KG1 (cell line): ENCODE data around the gene TBC1D19.
A peak's percentile ranks its signal among the peaks of the same experiment; 100 is the strongest.

ENCODE experiments used
- DNase-seq: peaks from one replicate; lab custom pipeline; 2025; lab: John Stamatoyannopoulos, UW

TBC1D19 gene

DNA sequence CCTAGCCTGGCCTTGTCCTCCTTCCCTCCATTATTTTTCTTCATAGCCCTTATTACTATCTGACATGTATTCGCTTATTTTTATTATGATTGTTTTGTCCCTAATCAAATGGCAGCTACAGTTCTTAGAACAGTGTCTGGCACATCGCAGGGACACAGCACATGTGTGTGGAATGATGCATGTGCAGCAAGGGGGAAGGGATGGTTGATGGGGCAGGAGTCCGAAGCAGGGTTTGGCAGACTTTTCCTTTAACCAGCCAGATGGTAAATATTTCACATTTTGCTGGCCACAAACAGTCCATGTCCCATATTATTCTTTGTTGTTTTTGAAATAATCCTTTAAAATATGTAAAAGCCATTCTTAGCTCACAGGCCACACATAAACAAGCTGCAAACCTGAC lies 148.5 kb downstream of the TBC1D19 start:
- no peak for DNase-seq

DNA sequence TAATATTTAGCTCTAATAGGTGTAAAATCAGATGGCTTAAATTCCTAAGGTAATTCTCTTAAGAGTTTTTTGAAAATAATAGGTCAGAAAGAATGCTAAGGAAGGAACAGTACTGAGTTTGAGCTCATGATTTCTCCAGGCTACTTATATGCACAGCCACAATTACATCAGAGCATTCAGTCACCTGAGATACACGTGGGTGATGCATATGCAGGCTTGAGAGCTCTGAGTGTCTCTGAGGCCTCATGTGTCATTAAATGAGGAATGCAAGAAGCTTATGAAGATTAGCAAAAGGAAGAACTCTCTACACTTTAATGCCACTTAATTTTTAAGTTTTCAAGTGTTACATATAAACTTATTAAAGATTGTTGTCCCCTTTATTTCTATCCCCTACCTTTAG lies 152.7 kb downstream of the TBC1D19 start:
- DNase-seq: no peak

GRCh38 chr4:26737385-26737784 lies 153.5 kb downstream of the TBC1D19 start:
- DNase-seq: no peak

GRCh38 chr4:26741491-26741871 lies 157.6 kb downstream of the TBC1D19 start:
- DNase-seq: no peak

GRCh38 chr4:26746802-26747213 lies 162.9 kb downstream of the TBC1D19 start:
- DNase-seq: no peak

GRCh38 chr4:26748811-26749210 lies 164.9 kb downstream of the TBC1D19 start:
- DNase-seq: peak; percentile 43

- DNase-seq: no peak
These were observed 166.0 kb downstream of the TBC1D19 start for GRCh38 chr4:26749867-26750266.

DNA sequence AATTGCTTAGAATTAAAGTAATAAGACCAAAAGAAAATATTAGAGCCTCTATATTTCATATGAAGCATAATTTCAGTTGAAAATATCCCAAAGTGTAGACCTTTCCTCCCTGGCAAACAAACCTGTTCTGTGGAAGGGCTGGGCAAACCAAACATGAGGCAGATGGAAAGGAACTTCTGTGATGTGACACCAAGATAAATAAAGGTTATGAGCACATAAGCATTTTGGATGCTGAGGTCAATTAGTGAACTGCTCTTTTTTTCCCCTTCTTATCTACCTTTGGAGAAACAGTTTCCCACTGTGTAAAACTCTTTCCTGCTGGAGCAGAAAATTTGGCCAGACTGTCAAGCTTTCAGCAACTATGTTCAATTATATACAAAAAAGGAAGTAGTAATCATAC lies 167.1 kb downstream of the TBC1D19 start:
- DNase-seq: no peak

DNA sequence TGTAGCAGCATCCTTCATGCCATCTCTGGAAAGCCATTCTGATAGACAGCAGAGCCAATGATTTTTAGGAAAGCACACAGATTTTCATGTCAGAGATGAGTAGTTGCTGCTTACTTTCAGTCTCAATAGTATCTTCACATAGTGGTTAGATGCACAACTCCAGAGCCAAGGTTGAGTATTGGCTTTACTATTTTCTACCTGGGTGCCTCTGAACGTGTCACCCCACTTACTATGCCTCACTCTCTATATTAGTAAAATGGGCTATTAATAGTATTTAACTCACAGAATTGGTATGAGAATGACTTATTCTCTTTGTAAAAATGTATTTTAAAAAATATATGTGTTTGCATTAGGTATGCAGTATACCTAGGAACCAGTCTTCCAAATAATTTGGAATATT lies 168.0 kb downstream of the TBC1D19 start:
- no peak for DNase-seq

DNA sequence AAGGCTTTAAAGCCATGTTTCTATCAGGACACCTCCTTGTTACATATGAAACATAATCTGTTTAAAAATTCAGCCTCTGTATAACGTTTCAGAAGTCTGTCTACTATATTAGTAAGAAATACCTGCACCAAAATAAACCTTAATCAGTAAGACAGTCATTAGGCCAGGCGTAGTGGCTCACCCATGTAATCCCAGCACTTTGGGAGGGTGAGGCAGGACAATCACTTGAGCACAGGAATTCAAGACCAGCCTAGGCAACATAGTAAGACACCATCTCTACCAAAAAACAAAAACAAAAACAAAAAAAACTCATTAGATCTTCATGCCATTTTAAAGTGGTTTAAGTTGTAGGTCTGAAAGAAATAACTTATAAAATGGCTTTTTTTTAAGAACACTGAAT lies 169.3 kb downstream of the TBC1D19 start:
- DNase-seq: no peak

- DNase-seq: no peak
These were observed 169.7 kb downstream of the TBC1D19 start for GRCh38 chr4:26753617-26754016.

DNA sequence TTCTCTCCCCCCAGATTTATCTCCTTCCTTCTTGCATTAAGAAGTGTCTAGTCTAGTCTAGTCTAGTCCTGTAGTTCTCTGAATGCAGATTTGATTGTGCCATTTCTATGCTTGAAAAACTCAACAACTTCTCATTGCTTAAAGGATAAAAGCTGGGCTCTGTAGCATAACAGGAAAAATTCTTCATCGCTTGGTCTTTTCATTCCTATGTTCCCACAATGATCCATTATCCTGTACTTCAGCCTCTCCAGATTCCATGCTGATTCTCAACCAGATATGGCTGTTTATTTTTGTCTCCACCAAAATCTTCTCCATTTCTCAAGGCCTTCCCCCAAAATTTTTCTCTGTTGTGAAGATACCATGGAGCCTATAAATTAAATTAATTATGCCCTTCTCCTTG lies 173.9 kb downstream of the TBC1D19 start:
- DNase-seq: no peak

DNA sequence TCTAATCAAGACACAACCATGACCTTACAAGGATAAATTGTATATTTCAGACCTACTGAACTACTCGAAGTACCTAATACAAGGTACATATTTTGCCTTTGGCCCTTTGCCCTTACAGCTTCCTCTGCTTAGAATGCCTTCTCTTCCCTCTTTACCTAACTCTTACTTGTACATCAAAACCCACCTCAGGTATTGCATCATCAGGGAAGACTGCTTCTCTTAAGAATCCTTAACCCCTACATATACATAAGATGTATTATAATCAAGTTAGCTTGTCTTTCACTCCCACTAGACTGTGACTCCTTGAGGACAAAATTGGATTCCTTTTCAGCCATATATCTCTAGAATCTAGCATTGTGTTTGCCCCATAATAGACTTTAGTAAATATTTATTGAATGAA lies 175.0 kb downstream of the TBC1D19 start:
- no peak for DNase-seq

- no peak for DNase-seq
These were observed 178.8 kb downstream of the TBC1D19 start for GRCh38 chr4:26762650-26763049.

DNA sequence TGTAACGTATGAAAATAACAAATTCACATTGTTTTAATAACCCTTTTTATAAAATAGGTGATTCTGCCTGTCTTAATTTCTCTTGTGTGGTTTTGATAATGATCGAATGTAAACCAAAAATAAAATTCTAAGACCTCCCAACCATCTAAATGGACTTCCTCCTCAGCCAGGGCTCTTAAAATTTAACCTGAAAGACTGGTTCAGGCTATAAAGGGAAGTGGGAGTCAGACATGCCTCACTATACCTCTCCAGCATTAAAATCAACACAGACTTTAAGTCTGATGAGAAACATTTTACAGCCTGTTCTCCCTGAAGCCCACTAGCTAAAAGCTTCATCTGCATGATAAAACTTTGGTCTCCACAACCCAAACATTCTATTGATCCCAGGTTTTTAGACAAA lies 179.2 kb downstream of the TBC1D19 start:
- no peak for DNase-seq

- no peak for DNase-seq
These were observed 179.8 kb downstream of the TBC1D19 start for GRCh38 chr4:26763648-26764047.

GRCh38 chr4:26764231-26764630 lies 180.3 kb downstream of the TBC1D19 start:
- DNase-seq: no peak

DNA sequence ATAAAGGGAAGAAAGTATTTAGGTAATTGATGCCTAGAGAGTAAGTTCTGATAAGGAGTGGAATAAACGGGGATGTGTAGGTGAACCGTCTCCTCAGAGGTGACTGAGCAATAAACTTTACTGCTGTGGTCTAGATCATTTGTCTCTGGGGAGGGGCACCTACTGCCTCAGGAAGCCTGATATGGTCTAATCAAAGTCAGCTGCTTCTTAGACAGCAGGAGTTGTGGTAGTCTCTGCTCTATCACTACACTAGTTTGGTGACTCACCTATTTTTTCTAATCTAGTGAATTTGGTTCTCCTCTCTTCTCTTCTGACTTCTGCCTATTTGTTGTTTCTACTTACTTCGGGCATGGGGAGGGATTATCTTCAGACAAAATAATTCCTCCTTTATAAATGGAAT lies 181.6 kb downstream of the TBC1D19 start:
- no peak for DNase-seq

GRCh38 chr4:26766141-26766540 lies 182.3 kb downstream of the TBC1D19 start:
- no peak for DNase-seq

DNA sequence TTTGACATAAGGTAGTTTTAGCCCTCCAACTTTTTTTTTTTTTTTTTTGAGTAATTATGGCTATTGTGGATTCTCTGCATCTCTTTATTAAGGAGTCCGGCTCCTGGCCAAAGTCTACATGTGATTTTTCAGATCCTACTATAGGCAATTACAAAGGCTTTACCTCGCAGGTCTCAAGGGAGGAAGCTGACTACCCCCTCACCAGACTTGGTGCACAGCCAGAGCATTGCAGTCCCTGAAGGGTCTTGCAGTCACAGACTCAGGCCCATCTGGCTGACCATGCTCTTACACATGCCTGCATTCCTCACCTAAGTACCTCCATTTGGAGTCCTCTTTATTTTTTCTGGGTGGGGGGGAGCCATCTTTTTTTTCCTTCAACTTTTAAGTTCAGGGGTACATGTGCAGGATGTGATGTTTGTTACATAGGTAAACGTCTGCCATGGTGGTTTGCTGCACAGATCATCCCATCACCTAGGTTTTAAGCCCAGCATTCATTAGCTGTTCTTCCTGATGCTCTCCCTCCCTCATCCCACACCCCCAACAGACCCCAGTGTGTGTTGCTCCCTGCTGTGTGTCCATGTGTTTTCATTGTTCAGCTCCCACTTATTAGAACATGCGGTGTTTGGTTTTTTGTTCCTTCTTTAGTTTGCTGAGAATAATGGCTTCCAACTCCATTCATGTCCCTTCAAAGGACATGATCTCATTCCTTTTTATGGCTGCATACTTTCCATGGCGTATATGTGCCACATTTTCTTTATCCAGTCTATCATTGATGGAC lies 188.4 kb downstream of the TBC1D19 start:
- DNase-seq: no peak

DNA sequence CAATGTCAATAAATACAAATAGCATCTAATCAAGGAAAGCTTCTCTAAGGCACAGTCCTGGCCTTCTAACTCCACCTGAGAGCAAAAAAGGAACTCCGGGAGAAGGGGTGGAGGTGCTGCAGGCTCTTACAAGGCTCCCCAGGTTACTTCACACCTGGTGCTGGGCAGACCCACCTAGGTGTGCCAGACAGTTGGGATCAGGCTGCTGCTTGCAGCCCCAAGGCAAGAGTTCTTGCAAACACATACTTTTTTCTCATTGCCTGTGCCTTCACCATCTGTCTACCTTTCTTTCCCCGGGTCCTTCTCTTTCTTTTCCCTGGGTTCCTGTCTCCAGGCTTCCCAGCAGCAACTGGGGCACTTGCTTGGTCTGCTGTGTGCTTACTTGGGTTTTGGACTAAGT lies 195.3 kb downstream of the TBC1D19 start:
- no peak for DNase-seq

DNA sequence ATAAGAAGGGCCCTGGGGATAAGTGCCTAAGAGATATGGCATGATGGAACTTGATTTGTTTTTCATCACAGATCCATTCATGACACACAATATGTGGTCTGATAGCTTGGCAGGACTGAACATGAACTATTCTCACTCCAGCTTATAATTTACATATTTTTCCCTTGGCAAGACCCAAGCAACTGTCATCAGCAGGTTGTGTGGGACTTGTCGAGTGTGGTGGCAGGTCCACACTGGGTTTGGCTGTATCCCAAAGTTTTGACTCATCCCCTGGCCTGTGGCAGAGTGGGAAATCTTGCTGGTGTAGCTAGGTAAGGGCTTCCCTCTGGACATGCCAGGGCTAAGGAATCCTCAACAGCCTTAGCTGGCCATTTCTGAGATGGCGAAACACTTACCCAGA lies 195.8 kb downstream of the TBC1D19 start:
- no peak for DNase-seq

- DNase-seq: no peak
These were observed 196.7 kb downstream of the TBC1D19 start for GRCh38 chr4:26780539-26780938.

DNA sequence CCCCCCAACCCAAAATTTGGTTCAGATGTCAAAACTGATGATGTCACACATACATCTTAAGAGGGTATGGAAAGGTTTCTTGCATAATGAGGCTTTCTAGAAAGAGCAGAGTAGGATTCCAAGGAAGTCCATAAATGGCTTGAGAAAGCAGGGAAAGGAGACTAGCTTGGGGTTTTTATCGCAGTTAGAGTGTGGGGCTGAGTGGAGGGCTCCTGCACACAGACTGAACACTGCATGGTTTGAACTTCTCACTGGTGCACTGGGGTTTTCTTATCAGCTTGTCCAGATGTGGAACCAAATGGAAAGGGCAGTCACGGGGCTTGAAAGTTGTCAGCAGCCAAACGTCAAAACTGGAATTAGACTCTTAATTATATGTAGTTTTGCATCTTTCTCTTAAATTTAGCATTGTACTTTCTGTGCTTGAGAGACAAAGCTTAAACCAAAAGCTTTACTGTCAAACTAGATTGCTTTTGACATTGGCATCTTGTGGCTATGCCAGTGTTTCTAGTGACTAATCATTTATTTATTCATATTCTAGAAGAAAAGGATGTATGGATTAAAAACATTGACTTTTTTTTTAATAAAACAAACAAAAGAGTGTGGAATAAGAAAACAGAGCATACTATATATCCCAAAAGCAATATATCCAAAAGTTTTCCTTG lies 198.4 kb downstream of the TBC1D19 start:
- no peak for DNase-seq
